ENCODE results near the gene TSC1.

GRCh38 chr9:132944294-132945185 is at the start of gene TSC1:
- TF ChIP-seq CTCF (IDR thresholded peaks at IDR 0.05) (no peak), POLR2A (IDR thresholded peaks at IDR 0.05) (peak; percentile 40 to 51)

Measured in Peyer's patch (tissue), 4 donors.